H9 (cell line): ENCODE measurements around the gene LPP. TPM values are rescaled to one million over a fixed set of nuclear protein-coding genes. Genes with fewer than 3 reads are reported as not detected.

ENCODE experiments used
- DNase-seq: peaks from one replicate; pipeline ENCODE4 v3.0.0-alpha.2; 2017
- H2AFZ ChIP-seq: one replicate; pipeline ENCODE4 v1.6.1; 2013; ENCODE audit warnings: mild to moderate bottlenecking, low read length, control low read depth, moderate library complexity
- H2AK5ac ChIP-seq: 2 replicates; pipeline ENCODE4 v1.6.1; 2013; ENCODE audit warnings: low read length, control low read depth, mixed read lengths; ENCODE audit not compliant: insufficient read length
- H2BK120ac ChIP-seq: one replicate; pipeline ENCODE4 v1.6.1; 2013; ENCODE audit warnings: low read depth, mild to moderate bottlenecking, low read length, control low read depth, inconsistent platforms; ENCODE audit not compliant: poor library complexity, severe bottlenecking
- H2BK12ac ChIP-seq: 2 replicates; pipeline ENCODE4 v1.6.1; 2013; ENCODE audit warnings: low read length, control low read depth, mixed read lengths, low read depth; ENCODE audit not compliant: insufficient read length
- H2BK15ac ChIP-seq: 2 replicates; pipeline ENCODE4 v1.6.1; 2013; ENCODE audit warnings: low read depth, low read length, control low read depth
- H2BK20ac ChIP-seq: one replicate; pipeline ENCODE4 v1.6.1; 2013; ENCODE audit warnings: low read depth, mild to moderate bottlenecking, low read length, control low read depth, inconsistent platforms; ENCODE audit not compliant: poor library complexity, severe bottlenecking
- H2BK5ac ChIP-seq: 2 replicates; pipeline ENCODE4 v1.6.1; 2013; ENCODE audit warnings: low read length, control low read depth, mixed read lengths; ENCODE audit not compliant: insufficient read length
- H3K14ac ChIP-seq: 2 replicates; pipeline ENCODE4 v1.6.1; 2013; ENCODE audit warnings: low read length, control low read depth; ENCODE audit not compliant: insufficient read depth
- H3K18ac ChIP-seq: 2 replicates; pipeline ENCODE4 v1.6.1; 2013; ENCODE audit warnings: low read depth, mild to moderate bottlenecking, mixed read lengths, low read length, control low read depth; ENCODE audit not compliant: insufficient read length
- H3K23ac ChIP-seq: 2 replicates; pipeline ENCODE4 v1.6.1; 2013; ENCODE audit warnings: low read length, control low read depth, mixed read lengths, low read depth; ENCODE audit not compliant: insufficient read length
- H3K23me2 ChIP-seq: 2 replicates; pipeline ENCODE4 v1.6.1; 2013; ENCODE audit warnings: low read depth, mild to moderate bottlenecking, mixed read lengths, low read length, control low read depth; ENCODE audit not compliant: insufficient read length, poor library complexity, severe bottlenecking
- H3K27ac ChIP-seq: 2 replicates; pipeline ENCODE4 v1.5.1; 2013; ENCODE audit warnings: low read length, control low read depth, mixed read lengths, low read depth; ENCODE audit not compliant: insufficient read length
- H3K27me3 ChIP-seq: 2 replicates; pipeline ENCODE4 v1.6.1; 2013; ENCODE audit warnings: low read length, control low read depth, inconsistent platforms; ENCODE audit not compliant: insufficient read depth
- H3K4ac ChIP-seq: 2 replicates; pipeline ENCODE4 v1.6.1; 2013; ENCODE audit warnings: low read depth, mild to moderate bottlenecking, control low read depth, inconsistent platforms, low read length, moderate library complexity
- H3K4me1 ChIP-seq: 2 replicates; pipeline ENCODE4 v1.6.1; 2013; ENCODE audit warnings: low read length, control low read depth, inconsistent platforms; ENCODE audit not compliant: insufficient read depth
- H3K4me2 ChIP-seq: 2 replicates; pipeline ENCODE4 v1.6.1; 2013; ENCODE audit warnings: low read length, control low read depth, mixed read lengths; ENCODE audit not compliant: insufficient read length, insufficient read depth
- H3K56ac ChIP-seq: 2 replicates; pipeline ENCODE4 v1.6.1; 2013; ENCODE audit warnings: low read depth, mild to moderate bottlenecking, mixed read lengths, low read length, control low read depth; ENCODE audit not compliant: insufficient read length
- H3K79me1 ChIP-seq: 2 replicates; pipeline ENCODE4 v1.6.1; 2013; ENCODE audit warnings: low read depth, mild to moderate bottlenecking, moderate library complexity, low read length, control low read depth, inconsistent platforms; ENCODE audit not compliant: insufficient read depth, poor library complexity, severe bottlenecking
- H3K79me2 ChIP-seq: 2 replicates; pipeline ENCODE4 v1.6.1; 2013; ENCODE audit warnings: low read length, control low read depth, inconsistent platforms; ENCODE audit not compliant: insufficient read depth
- H3K9ac ChIP-seq: 2 replicates; pipeline ENCODE4 v1.6.1; 2013; ENCODE audit warnings: low read length, control low read depth, mixed read lengths; ENCODE audit not compliant: insufficient read length; ENCODE audit errors: extremely low read depth
- H3K9me3 ChIP-seq: one replicate; pipeline ENCODE4 v1.6.1; 2013; ENCODE audit warnings: low read depth, low read length, inconsistent platforms; ENCODE audit not compliant: control insufficient read depth
- H3T11ph ChIP-seq: one replicate; pipeline ENCODE4 v1.6.1; 2013; ENCODE audit warnings: mild to moderate bottlenecking, low read length, control low read depth, inconsistent platforms
- H4K20me1 ChIP-seq: one replicate; pipeline ENCODE4 v1.6.1; 2013; ENCODE audit not compliant: control insufficient read depth, insufficient read length, insufficient read depth
- H4K5ac ChIP-seq: 2 replicates; pipeline ENCODE4 v1.6.1; 2013; ENCODE audit warnings: low read depth, mild to moderate bottlenecking, mixed read lengths, low read length, control low read depth; ENCODE audit not compliant: insufficient read length
- H4K8ac ChIP-seq: replicated peaks from 2 replicates; pipeline ENCODE4 v1.6.1; 2013; ENCODE audit warnings: low read length, control low read depth, mixed read lengths, low read depth; ENCODE audit not compliant: insufficient read length
- H4K91ac ChIP-seq: 2 replicates; pipeline ENCODE4 v1.6.1; 2013; ENCODE audit warnings: low read depth, mild to moderate bottlenecking, moderate library complexity, mixed read lengths, low read length, control low read depth; ENCODE audit not compliant: insufficient read length
- H3K27ac Mint-ChIP-seq, 3 experiments: 2 replicates in 2 of 3; 3 replicates in 1 of 3; pipeline ENCODE4 v1.8.0; 2020 to 2021; ENCODE audit warnings: mixed read lengths in 3 of 3, mild to moderate bottlenecking in 1 of 3, moderate library complexity in 1 of 3
- H3K27me3 Mint-ChIP-seq: 2 replicates; pipeline ENCODE4 v1.8.0; 2021; ENCODE audit warnings: low read depth, mild to moderate bottlenecking, moderate library complexity, mixed read lengths
- H3K36me3 Mint-ChIP-seq, 3 experiments: 2 replicates in 2 of 3; 3 replicates in 1 of 3; pipeline ENCODE4 v1.8.0; 2020 to 2021; ENCODE audit warnings: low read depth in 3 of 3, mixed read lengths in 3 of 3; ENCODE audit not compliant: insufficient read depth in 1 of 3
- H3K4me1 Mint-ChIP-seq, 2 experiments: 2 replicates each; pipeline ENCODE4 v1.8.0; 2020; ENCODE audit warnings: mixed read lengths in 2 of 2
- H3K4me3 Mint-ChIP-seq, 2 experiments: 2 replicates in 1 of 2; 3 replicates in 1 of 2; pipeline ENCODE4 v1.8.0; 2020 to 2021; ENCODE audit warnings: mild to moderate bottlenecking in 2 of 2, mixed read lengths in 2 of 2, moderate library complexity in 1 of 2
- H3K9me3 Mint-ChIP-seq, 2 experiments: 2 replicates in 1 of 2; 3 replicates in 1 of 2; pipeline ENCODE4 v1.8.0; 2020; ENCODE audit warnings: mild to moderate bottlenecking in 2 of 2, mixed read lengths in 2 of 2, moderate library complexity in 1 of 2
- CTCF ChIP-seq: fragments of 200-600 bp; sonication (generic); conservative IDR thresholded peaks from 3 replicates; pipeline ENCODE4 v1.8.0; 2021; ENCODE audit warnings: antibody characterized with exemption, mild to moderate bottlenecking
- WGBS: extraction: QIAGEN DNeasy Blood & Tissue Kit; methylation state at CpG from one replicate; pipeline ENCODE4 v1.1.7; 2013; ENCODE audit warnings: missing lambda C conversion rate, low lambda C conversion rate, mixed read lengths; ENCODE audit not compliant: insufficient read length; ENCODE audit errors: extremely low coverage; 5-methylcytosine and 5-hydroxymethylcytosine counted together
- total RNA-seq: library from RNA; stranded (reverse); gene quantifications from 2 replicates; pipeline ENCODE4 v1.2.1, GENCODE V29; 2021

Gene LPP
- total RNA-seq, 1 experiment from 2014 or later = 64.6 TPM

GRCh38 chr3:188153437-188154013 lies 432 bp upstream of the LPP start:
- Histone ChIP-seq H3K27me3 (no peaks in the 10 kb centered on the region), H4K8ac (no peak overlapping the region), H3K9ac (peak overlapping the region; percentile 75), H3K14ac (peak overlapping the region; percentile 97), H2BK12ac (no peak overlapping the region), H2AK5ac (no peak overlapping the region), H3T11ph (no peak overlapping the region), H3K4me2 (peak overlapping the region; percentile 87), H3K23me2 (peaks cover 17% of the 10 kb centered on the region), H3K9me3 (no peaks in the 10 kb centered on the region), H2BK15ac (no peak overlapping the region), H3K4ac (peak overlapping the region; percentile 57; the same call in 1 of the 2 replicates), H3K79me2 (peaks cover 8% of the 10 kb centered on the region), H3K18ac (peak overlapping the region; percentile 95), H4K91ac (peak overlapping the region; percentile 67), H3K27ac (peak overlapping the region; percentile 44), H3K4me1 (peaks cover 6% of the 10 kb centered on the region; the same call in 1 of the 2 replicates), H2BK20ac (no peak overlapping the region), H3K23ac (no peak overlapping the region), H2BK120ac (peak overlapping the region; percentile 85), H4K5ac (no peak overlapping the region), H4K20me1 (no peaks in the 10 kb centered on the region), H3K79me1 (no peaks in the 10 kb centered on the region), H2AFZ (no peak overlapping the region), H2BK5ac (no peak overlapping the region), H3K56ac (no peak overlapping the region)
- no peak for TF ChIP-seq CTCF
- Mint-ChIP-seq H3K36me3 (peaks cover 0 to 2% (median 0%) of the 10 kb centered on the region in 3 experiments; a peak in 1 of 7 replicates), H3K4me3 (peak overlapping the region; percentile 89 to 92), H3K9me3 (no peaks in the 10 kb centered on the region; a peak in 1 of 5 replicates), H3K27me3 (peaks cover 11% of the 10 kb centered on the region), H3K4me1 (peaks cover 47 to 48% of the 10 kb centered on the region in 2 experiments), H3K27ac (peak overlapping the region; percentile 94 to 99 (median 97))
- DNase-seq = peak; percentile 94
- WGBS = no CpG with 5 or more reads among the region's 36 CpGs
